Psoas muscle (tissue), 8 donors: Measurements from ENCODE around the gene SLC35G6. TPM values are rescaled to one million over a fixed set of nuclear protein-coding genes. Genes with fewer than 3 reads are reported as not detected.

ENCODE experiments used
- ATAC-seq, 4 donors: fragments of 200-7000 bp; cut with Tn5 transposase; one replicate each; pipeline ENCODE4 v1.9.1; 2020; ENCODE audit warnings: moderate library complexity in 3 of 4, mild to moderate bottlenecking in 2 of 4
- DNase-seq, 2 donors: peaks; one replicate each; pipeline ENCODE4 v3.0.0-alpha.2; 2020
- H3K27ac ChIP-seq: fragments of 200-600 bp; one replicate; pipeline ENCODE4 v1.8.0; 2022
- H3K27me3 ChIP-seq, 3 donors: fragments of 200-600 bp in 1 of 3; one replicate each; pipeline versions ENCODE4 v1.6.1 to v1.8.0; 2013 to 2022; ENCODE audit warnings: low read length in 2 of 3, mild to moderate bottlenecking in 2 of 3, moderate library complexity in 1 of 3; ENCODE audit not compliant: insufficient read depth in 3 of 3
- H3K36me3 ChIP-seq, 2 donors: fragments of 200-600 bp in 1 of 2; one replicate each; pipeline versions ENCODE4 v1.6.1 to v1.8.0; 2013 to 2022; ENCODE audit warnings: low read depth in 1 of 2, mild to moderate bottlenecking in 1 of 2, moderate library complexity in 1 of 2; ENCODE audit not compliant: insufficient read depth in 1 of 2
- H3K4me1 ChIP-seq: fragments of 200-600 bp; one replicate; pipeline ENCODE4 v1.8.0; 2022
- H3K4me3 ChIP-seq: fragments of 200-600 bp; one replicate; pipeline ENCODE4 v1.8.0; 2022; ENCODE audit warnings: mild to moderate bottlenecking
- H3K9me3 ChIP-seq: fragments of 200-600 bp; one replicate; pipeline ENCODE4 v1.8.0; 2022
- WGBS, 3 donors: extraction: QIAGEN DNeasy Blood & Tissue Kit; methylation state at CpG; one replicate each; pipeline versions ENCODE4 v1.1.6 to v1.1.7; 2013; 5-methylcytosine and 5-hydroxymethylcytosine counted together
- intact Hi-C, 2 donors: fragments of 100-400 bp; cut with DNase I; formaldehyde crosslinking; loops; one replicate each; pipeline versions ENCODE4 v1.11.0 to v1.14.2; 2022
- polyA plus RNA-seq, 3 donors: library from polyadenylated mRNA; stranded (reverse); fragments of 200-250 nt; gene quantifications; one replicate each; pipeline ENCODE4 v1.2.3, GENCODE V29; 2013
- total RNA-seq, 4 donors: library from RNA; stranded (reverse); fragmentation: NEBNext Ultra II Directional in 2 of 4; extraction: Animal tissue kit (Norgen Biotek cat#: 25700) in 2 of 4; gene quantifications; one replicate each; pipeline versions ENCODE4 v1.2.1 to v1.2.4, GENCODE V29; 2021 to 2023
- TF ChIP-seq, protein P1 (sequence below): fragments of 200-600 bp; IDR thresholded peaks from one replicate; pipeline ENCODE4 v1.8.0; 2022; ENCODE audit warnings: antibody characterized with exemption
- donor health status: healthy with polysubstance abuse.
- donor health status: DM: no; HTN: no; CAD: no; lungs with moderate emphysema.
- donor health status: Bipolar disorder and iron deficiency.
- donor health status: healthy.
- donor health status: DM: yes; HTN: yes; CAD: no.
- donor health status: DM: no; HTN: no; CAD: no.
- donor health status: DM: no; HTN: no; CAD: no.
- donor health status: DM: yes; HTN: yes; CAD: no.

The SLC35G6 gene
- total and polyA plus RNA-seq, 7 donors, result 0.05 TPM; not detected in 6

- H3K4me3 ChIP-seq, result no peak overlapping the region
- peaks cover 0 to 67% of the 10 kb centered on the region in 2 donors for H3K36me3 ChIP-seq
- peak overlapping the region; percentile 10 for H3K27ac ChIP-seq
- ATAC-seq (no peak), DNase-seq (no peak)
- no peaks in the 10 kb centered on the region for H3K9me3 ChIP-seq
- intact Hi-C loops, result no loop called here
- H3K27me3 ChIP-seq, result no peaks in the 10 kb centered on the region
- TF ChIP-seq, protein P1, sequence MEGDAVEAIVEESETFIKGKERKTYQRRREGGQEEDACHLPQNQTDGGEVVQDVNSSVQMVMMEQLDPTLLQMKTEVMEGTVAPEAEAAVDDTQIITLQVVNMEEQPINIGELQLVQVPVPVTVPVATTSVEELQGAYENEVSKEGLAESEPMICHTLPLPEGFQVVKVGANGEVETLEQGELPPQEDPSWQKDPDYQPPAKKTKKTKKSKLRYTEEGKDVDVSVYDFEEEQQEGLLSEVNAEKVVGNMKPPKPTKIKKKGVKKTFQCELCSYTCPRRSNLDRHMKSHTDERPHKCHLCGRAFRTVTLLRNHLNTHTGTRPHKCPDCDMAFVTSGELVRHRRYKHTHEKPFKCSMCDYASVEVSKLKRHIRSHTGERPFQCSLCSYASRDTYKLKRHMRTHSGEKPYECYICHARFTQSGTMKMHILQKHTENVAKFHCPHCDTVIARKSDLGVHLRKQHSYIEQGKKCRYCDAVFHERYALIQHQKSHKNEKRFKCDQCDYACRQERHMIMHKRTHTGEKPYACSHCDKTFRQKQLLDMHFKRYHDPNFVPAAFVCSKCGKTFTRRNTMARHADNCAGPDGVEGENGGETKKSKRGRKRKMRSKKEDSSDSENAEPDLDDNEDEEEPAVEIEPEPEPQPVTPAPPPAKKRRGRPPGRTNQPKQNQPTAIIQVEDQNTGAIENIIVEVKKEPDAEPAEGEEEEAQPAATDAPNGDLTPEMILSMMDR, result no peak
- no peaks in the 10 kb centered on the region for H3K4me1 ChIP-seq
- WGBS, 3 donors, result 78 to 82% (median 80%) methylated on average over 3 of the region's 3 CpGs
Measured at GRCh38 chr17:7459961-7460545, 21.2 kb upstream of the SLC35G6 start.

DNA sequence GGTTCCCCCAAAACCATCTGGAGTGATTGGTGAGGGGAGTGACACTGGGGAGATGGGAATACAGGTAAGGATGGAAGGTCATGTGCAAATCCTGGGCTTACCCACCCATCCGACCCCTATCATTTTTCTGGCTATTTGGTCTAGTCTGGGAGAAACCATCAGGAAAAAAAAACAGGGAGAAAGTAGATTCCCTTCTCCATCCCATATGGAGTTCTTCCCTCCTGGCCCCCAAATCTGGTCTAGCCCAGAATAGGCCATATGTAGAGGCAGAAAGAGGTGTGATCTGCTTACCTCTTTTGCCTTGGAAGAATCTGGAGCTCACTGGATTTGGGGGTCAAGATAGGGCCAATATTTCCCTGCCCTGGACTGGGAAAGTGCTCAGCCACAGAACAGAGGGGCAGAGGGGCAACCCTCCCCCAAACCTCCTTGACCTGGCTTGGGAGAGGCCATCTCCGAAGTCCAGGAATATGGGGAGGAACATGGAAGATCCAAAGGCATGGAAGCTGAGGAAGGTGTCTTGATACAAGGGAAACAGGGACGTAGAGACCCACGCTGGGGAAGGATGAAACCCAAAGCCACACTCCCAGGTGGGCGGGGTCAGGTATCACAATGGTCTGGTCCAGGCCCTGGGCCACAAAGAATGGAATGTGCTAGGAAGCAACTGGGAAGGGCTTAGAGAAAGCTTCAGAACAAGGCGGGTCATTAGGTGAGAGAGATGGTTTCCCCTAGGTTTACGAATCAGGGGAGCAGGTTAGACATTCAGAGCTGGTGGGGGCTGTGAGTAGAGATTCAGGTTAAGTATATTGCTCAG lies 20.2 kb upstream of the SLC35G6 start:
- H3K36me3 ChIP-seq, result peaks cover 0 to 67% of the 10 kb centered on the region in 2 donors
- no peaks in the 10 kb centered on the region for H3K27me3 ChIP-seq
- 89 to 95% (median 90%) methylated on average over 7 of the region's 7 CpGs for WGBS, 3 donors
- DNase-seq, result no peak
- intact Hi-C loops, result no loop called here
- ATAC-seq, result peak in 1 of 4 donors; percentile 27
- TF ChIP-seq, protein P1, result no peak
- H3K9me3 ChIP-seq, result no peaks in the 10 kb centered on the region
- no peak overlapping the region for H3K27ac ChIP-seq
- H3K4me3 ChIP-seq, result no peak overlapping the region
- H3K4me1 ChIP-seq, result peaks cover 2% of the 10 kb centered on the region

DNA sequence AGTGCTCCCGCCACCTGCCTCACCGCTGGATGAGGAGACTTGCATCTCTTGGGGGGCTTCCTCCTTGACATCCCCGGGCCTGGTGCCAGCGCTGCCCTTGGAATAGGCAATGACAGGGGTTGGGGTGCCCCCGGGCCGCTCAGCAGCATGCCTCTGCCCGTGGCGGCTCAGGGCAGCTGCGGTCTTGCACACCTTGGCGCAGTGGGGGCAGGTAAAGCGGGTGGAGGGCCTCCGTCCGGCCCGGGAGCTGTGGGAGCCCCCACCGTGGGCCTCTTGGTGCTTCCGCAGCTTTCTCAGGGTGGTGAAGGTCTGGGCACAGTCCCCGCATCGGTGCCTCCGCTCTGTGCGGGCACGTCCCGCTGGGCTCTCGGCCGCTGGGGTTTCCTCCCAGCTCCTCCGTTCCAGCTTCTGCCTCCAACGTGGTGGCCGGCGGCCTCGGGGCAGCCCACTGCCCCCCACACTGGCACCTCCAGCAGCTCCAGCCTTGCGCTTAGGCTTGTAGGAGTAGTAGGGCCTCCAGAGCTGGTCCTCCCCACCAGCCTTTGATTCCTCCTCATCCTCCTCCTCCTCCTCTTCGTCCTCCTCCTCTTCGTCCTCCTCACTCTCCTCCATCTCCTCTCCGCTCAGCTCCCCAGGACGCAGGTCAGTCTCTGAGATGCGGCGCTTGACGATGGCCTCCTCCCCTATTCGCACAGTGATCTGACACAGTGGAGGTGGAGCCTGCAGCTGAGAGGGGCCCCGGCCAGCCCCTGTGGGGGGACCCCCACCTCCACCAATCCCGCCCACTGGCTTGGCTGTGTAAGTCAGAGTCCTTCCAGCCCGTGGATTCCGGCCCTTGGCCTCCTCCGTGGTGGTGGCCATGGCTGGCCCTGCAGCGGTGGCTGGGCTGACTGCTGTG lies 18.5 kb upstream of the SLC35G6 start:
- H3K9me3 ChIP-seq, result no peaks in the 10 kb centered on the region
- ATAC-seq (no peak), DNase-seq (no peak)
- no peak overlapping the region for H3K4me3 ChIP-seq
- intact Hi-C loops, result no loop called here
- TF ChIP-seq, protein P1, result no peak
- H3K27ac ChIP-seq, result no peak overlapping the region
- H3K4me1 ChIP-seq, result peaks cover 17% of the 10 kb centered on the region
- H3K27me3 ChIP-seq, result no peaks in the 10 kb centered on the region
- 89 to 91% (median 89%) methylated on average over 42 to 44 of the region's 44 CpGs for WGBS, 3 donors
- H3K36me3 ChIP-seq, result peaks cover 0 to 57% of the 10 kb centered on the region in 2 donors

DNA sequence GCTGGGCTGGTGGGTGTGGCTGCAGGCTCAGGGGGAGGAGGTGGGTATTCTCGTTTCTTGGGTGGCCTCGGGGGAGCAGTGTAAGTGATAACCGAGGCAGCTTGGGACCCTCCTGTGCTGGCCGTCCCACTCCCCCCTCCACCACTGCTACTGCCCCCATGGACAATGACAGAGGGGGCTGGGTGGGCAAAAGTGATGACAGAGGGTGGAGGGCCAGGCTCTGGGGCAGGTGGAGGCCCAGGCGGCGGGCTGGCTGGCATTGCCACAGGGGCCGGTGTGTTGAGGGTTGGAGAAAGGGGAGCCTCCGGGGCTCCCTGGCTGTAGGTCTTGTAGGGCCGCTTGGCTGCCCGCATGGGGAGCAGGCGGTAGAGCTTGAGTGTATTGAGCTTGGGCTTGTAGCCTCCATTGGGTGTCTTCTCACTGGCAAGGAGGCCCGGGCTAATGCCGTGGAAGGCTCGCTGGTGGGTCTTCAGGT lies 17.8 kb upstream of the SLC35G6 start:
- intact Hi-C loops, result no loop called here
- TF ChIP-seq, protein P1, result no peak
- peaks cover 0 to 52% of the 10 kb centered on the region in 2 donors for H3K36me3 ChIP-seq
- H3K27me3 ChIP-seq, result no peaks in the 10 kb centered on the region
- H3K27ac ChIP-seq, result no peak overlapping the region
- ATAC-seq (no peak), DNase-seq (no peak)
- H3K9me3 ChIP-seq, result no peaks in the 10 kb centered on the region
- peaks cover 17% of the 10 kb centered on the region for H3K4me1 ChIP-seq
- H3K4me3 ChIP-seq, result no peak overlapping the region
- 83 to 88% (median 87%) methylated on average over 14 of the region's 14 CpGs for WGBS, 3 donors
